Astrocyte of the spinal cord (primary cell): ENCODE data around the gene SEC14L2.

ENCODE experiments used
- DNase-seq: peaks from one replicate; pipeline ENCODE4 v3.0.0; 2011; ENCODE audit warnings: low read depth, low spot score
- H3K4me3 ChIP-seq: 2 replicates; pipeline ENCODE4 v1.5.1; 2011; ENCODE audit warnings: low read depth, mild to moderate bottlenecking, low read length, moderate library complexity
- CTCF ChIP-seq: IDR thresholded peaks from 2 replicates; pipeline ENCODE4 v1.5.1; 2012; ENCODE audit warnings: low read depth, mild to moderate bottlenecking, low read length, inconsistent platforms
- in situ Hi-C: cut with HindIII; loops from 2 replicates; pipeline ENCODE4 v1.10.0; 2017; ENCODE audit warnings: low sequenced_read_pairs

Gene SEC14L2

GRCh38 chr22:30432096-30432495, 35.3 kb downstream of the SEC14L2 start:
- no peak overlapping the region for H3K4me3 ChIP-seq
- no peak for DNase-seq
- no peak for TF ChIP-seq CTCF
- in situ Hi-C loops, result no loop called here

GRCh38 chr22:30432520-30432919, 35.7 kb downstream of the SEC14L2 start:
- TF ChIP-seq CTCF, result no peak
- no peak for DNase-seq
- H3K4me3 ChIP-seq, result no peak overlapping the region
- in situ Hi-C loops, result no loop called here

GRCh38 chr22:30433227-30433626, 36.4 kb downstream of the SEC14L2 start:
- in situ Hi-C loops, result no loop called here
- H3K4me3 ChIP-seq, result no peak overlapping the region
- DNase-seq, result no peak
- TF ChIP-seq CTCF, result no peak

GRCh38 chr22:30433773-30434172, 37.0 kb downstream of the SEC14L2 start:
- DNase-seq, result no peak
- no peak for TF ChIP-seq CTCF
- in situ Hi-C loops, result no loop called here
- H3K4me3 ChIP-seq, result no peak overlapping the region

GRCh38 chr22:30434843-30435242, 38.0 kb downstream of the SEC14L2 start:
- in situ Hi-C loops, result no loop called here
- no peak for DNase-seq
- TF ChIP-seq CTCF, result no peak
- H3K4me3 ChIP-seq, result no peak overlapping the region

GRCh38 chr22:30435674-30436126, 38.9 kb downstream of the SEC14L2 start:
- H3K4me3 ChIP-seq, result no peak overlapping the region
- no peak for DNase-seq
- no peak for TF ChIP-seq CTCF
- in situ Hi-C loops, result no loop called here

GRCh38 chr22:30436196-30436595, 39.4 kb downstream of the SEC14L2 start:
- no peak for DNase-seq
- TF ChIP-seq CTCF, result no peak
- in situ Hi-C loops, result no loop called here
- H3K4me3 ChIP-seq, result no peak overlapping the region
